ENCODE data around the gene NUBPL.

DNA sequence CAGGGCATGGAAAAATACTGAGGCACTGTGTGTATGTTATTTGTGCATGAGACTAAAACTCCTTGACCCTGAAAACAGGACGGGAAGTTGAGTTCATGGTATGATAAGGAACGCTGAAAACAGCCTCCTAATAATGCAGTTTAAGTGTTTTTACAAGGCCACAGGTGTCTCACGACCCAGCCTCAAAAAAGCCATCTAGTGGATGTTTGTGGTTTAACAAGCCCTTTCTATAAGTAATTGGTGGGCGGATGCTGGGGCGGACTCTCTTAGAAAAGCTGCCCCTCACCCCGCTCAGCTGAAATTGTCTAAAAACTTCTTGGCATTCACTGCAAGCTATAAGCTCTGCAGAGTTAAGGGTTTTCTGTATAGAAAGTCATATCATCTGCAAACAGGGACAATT is 184.5 kb downstream of the NUBPL start:
- TF ChIP-seq, protein P1, sequence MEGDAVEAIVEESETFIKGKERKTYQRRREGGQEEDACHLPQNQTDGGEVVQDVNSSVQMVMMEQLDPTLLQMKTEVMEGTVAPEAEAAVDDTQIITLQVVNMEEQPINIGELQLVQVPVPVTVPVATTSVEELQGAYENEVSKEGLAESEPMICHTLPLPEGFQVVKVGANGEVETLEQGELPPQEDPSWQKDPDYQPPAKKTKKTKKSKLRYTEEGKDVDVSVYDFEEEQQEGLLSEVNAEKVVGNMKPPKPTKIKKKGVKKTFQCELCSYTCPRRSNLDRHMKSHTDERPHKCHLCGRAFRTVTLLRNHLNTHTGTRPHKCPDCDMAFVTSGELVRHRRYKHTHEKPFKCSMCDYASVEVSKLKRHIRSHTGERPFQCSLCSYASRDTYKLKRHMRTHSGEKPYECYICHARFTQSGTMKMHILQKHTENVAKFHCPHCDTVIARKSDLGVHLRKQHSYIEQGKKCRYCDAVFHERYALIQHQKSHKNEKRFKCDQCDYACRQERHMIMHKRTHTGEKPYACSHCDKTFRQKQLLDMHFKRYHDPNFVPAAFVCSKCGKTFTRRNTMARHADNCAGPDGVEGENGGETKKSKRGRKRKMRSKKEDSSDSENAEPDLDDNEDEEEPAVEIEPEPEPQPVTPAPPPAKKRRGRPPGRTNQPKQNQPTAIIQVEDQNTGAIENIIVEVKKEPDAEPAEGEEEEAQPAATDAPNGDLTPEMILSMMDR (IDR thresholded peaks at IDR 0.05): no peak
- TF ChIP-seq POLR2A (IDR thresholded peaks at IDR 0.05): no peak

All from Peyer's patch (tissue), 4 donors.